ENCODE results near the gene ULBP3. TPM values are rescaled to one million over a fixed set of nuclear protein-coding genes. Genes with fewer than 3 reads are reported as not detected.

Gene ULBP3
- total and polyA plus RNA-seq, 9 of the 15 experiments (the other 6 are each of a cell fraction or from before 2014, with no cell fraction given) = 0.25 to 0.33 TPM; not detected in 7

DNA sequence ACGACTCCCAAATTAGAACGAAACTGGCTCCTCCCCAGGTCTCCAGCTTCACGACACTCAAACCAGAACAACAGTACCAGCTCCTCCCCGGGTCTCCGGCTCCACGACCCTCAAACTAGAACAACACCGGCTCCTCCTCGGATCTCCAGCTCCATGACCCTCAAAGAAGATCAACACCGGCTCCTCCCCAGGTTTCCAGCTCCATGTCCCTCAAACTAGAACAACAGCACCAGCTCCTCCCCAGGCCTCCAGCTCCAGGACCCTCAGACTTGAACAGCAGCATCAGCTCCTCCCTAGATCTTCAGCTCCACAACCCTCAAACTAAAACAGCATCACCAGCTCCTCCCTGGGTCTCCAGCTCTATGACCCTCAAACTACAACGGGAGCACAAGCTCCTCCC is 13.8 kb downstream of the ULBP3 start:
- under 1% methylated on average over 10 of the region's 10 CpGs for WGBS (ENCODE audit: insufficient coverage, low coverage, missing lambda C conversion rate)
- FAIRE-seq (no peak), DNase-seq (ENCODE audit: extremely low read depth in 1 of 4, low spot score in 3 of 4) (no peak), ATAC-seq (no peak)
- TF ChIP-seq ZNF277 (CRISPR knock-in tag; IDR thresholded peaks at IDR 0.05; ENCODE audit: borderline replicate concordance) = no peak
- TF ChIP-seq CHAMP1 (IDR thresholded peaks at IDR 0.05) = no peak
- no peak for TF ChIP-seq FOXM1 (IDR thresholded peaks at IDR 0.05; ENCODE audit: low read depth)
- no peak for TF ChIP-seq FOXM1 (CRISPR knock-in tag; IDR thresholded peaks at IDR 0.05; ENCODE audit: low read depth)
- TF ChIP-seq, protein P1, sequence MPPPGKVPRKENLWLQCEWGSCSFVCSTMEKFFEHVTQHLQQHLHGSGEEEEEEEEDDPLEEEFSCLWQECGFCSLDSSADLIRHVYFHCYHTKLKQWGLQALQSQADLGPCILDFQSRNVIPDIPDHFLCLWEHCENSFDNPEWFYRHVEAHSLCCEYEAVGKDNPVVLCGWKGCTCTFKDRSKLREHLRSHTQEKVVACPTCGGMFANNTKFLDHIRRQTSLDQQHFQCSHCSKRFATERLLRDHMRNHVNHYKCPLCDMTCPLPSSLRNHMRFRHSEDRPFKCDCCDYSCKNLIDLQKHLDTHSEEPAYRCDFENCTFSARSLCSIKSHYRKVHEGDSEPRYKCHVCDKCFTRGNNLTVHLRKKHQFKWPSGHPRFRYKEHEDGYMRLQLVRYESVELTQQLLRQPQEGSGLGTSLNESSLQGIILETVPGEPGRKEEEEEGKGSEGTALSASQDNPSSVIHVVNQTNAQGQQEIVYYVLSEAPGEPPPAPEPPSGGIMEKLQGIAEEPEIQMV (tag; conservative IDR thresholded peaks at IDR 0.05; ENCODE audit: low read depth) = no peak
- no peak for TF ChIP-seq ZNF696 (CRISPR knock-in tag; conservative IDR thresholded peaks at IDR 0.05)
- Histone ChIP-seq H4K20me1 (replicated peaks; ENCODE audit: control insufficient read depth, insufficient read depth, low read length) (0 out of 2 replicates have a peak, but pooled peaks cover 4% of the 10 kb centered on the region), H3K4me3 (no peak overlapping the region), H3K9me3 (replicated peaks; ENCODE audit: control insufficient read depth, insufficient read depth, low read depth, low read length) (no peaks in the 10 kb centered on the region; the same call in 1 of the 2 replicates), H3K9me1 (ENCODE audit: control insufficient read depth, insufficient read depth, low read length) (no peaks in the 10 kb centered on the region), H3K4me2 (ENCODE audit: insufficient read depth, low read length) (no peak overlapping the region), H3K27me3 (ENCODE audit: control insufficient read depth in 2 of 2, insufficient read depth in 2 of 2, low read length in 2 of 2) (peaks cover 75 to 88% of the 10 kb centered on the region in 2 experiments), H2AFZ (ENCODE audit: low read depth, low read length) (no peak overlapping the region), H3K27ac (ENCODE audit: extremely low read depth, low read depth, low read length) (no peak overlapping the region), H3K79me2 (ENCODE audit: control insufficient read depth, insufficient read depth, low read length) (no peaks in the 10 kb centered on the region), H3K9ac (ENCODE audit: insufficient read depth in 1 of 2, low read depth in 2 of 2, low read length in 2 of 2) (no peak overlapping the region), H3K36me3 (ENCODE audit: control insufficient read depth, insufficient read depth, low read length) (no peaks in the 10 kb centered on the region), H3K4me1 (replicated peaks in 1 of 2; ENCODE audit: control insufficient read depth in 2 of 2, insufficient read depth in 2 of 2, low read length in 2 of 2) (peaks cover 0 to 6% of the 10 kb centered on the region in 2 experiments; a peak in 1 of 5 replicates)
- POLR2A ChIA-PET = interaction anchor here (0.6 to 2.2 kb wide), 5 partner anchors 10 to 287 kb away, joined by 3 to 6 read pairs (median 3); no protein-coding TSS in a partner anchor
- CTCF ChIA-PET (ENCODE audit: low intra/inter-chr PET ratio) = no interaction called here
- intact Hi-C loops (cut with micrococcal nuclease) (no loop called here), in situ Hi-C loops (cut with MboI) (loop anchor here (25.0 kb wide), 1 partner anchor 757 kb away; no protein-coding TSS in a partner anchor)
- BruUV-seq (replicated peaks) = no TSS peak
